ENCODE measurements around the gene TXNRD3.

Gene TXNRD3

DNA sequence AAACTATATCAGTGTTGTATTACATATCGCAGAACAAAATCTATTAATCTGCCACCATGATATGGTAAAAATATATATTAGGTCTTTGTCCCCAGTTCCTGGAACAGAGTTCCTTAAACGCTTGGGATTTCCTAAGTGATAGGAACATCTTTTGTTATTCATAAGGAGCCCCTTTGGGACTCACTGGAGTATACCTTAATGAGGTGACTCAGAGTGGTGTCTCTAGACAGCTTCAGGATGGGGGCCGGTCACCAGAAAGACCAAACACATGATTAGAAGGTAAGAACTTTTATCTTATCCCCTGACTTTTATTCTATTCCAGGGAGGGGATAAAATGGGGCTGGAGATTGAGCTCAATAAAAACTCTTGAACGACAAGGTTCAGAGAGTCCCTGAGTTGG is 36.8 kb upstream of the TXNRD3 start:
- Histone ChIP-seq H3K36me3 (ENCODE audit: control insufficient read depth in 4 of 4, insufficient read depth in 4 of 4, low read length in 3 of 4) (no peaks in the 10 kb centered on the region), H3K4me1 (ENCODE audit: control extremely low read depth in 1 of 4, control insufficient read depth in 4 of 4, insufficient read depth in 4 of 4, low read length in 3 of 4) (no peaks in the 10 kb centered on the region), H3K27me3 (replicated peaks in 2 of 5; ENCODE audit: control insufficient read depth in 4 of 5, insufficient read depth in 5 of 5, low read length in 4 of 5) (peaks cover 0 to 4% (median 2%) of the 10 kb centered on the region in 5 experiments), H3K27ac (ENCODE audit: insufficient read depth in 1 of 2, low read depth in 1 of 2, low read length in 2 of 2, poor library complexity in 1 of 2, severe bottlenecking in 2 of 2) (no peak overlapping the region), H3K4me3 (ENCODE audit: control insufficient read depth in 1 of 7, extremely low read depth in 1 of 7, insufficient read depth in 4 of 7, low read depth in 2 of 7, low read length in 6 of 7) (no peak overlapping the region), H3K9me3 (ENCODE audit: control extremely low read depth in 1 of 5, control insufficient read depth in 4 of 5, insufficient read depth in 2 of 5, low read depth in 1 of 5, low read length in 4 of 5) (no peaks in the 10 kb centered on the region)
- DNase-seq, result no peak
- CTCF ChIA-PET, result no interaction called here
- WGBS (ENCODE audit: insufficient coverage), result 100% methylated on average over 2 of the region's 4 CpGs
- POLR2A ChIA-PET, result no interaction called here

DNA sequence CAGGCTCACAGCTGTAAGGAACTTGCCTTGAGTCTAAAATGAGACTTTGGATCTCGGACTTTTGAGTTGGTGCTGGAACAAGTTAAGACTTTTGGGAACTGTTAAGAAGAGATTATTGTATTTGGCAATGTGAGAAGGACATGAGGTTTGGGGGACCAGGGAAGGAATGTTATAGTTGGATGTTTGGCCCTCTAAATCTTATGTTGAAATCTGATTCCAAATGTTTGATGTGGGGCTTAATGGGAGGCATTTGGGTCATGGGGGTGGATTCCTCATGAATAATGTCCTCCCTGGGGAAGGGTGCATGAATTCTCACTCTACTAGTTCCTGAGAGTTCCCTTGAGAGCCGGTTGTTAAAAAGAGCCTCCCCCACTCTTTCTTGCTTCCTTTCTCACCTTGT is 30.6 kb upstream of the TXNRD3 start:
- no peak for DNase-seq
- H3K4me1 ChIP-seq (ENCODE audit: control extremely low read depth in 1 of 4, control insufficient read depth in 4 of 4, insufficient read depth in 4 of 4, low read length in 3 of 4), result peaks cover 0 to 28% (median 19%) of the 10 kb centered on the region in 4 experiments
- ChIA-PET POLR2A (no interaction called here), CTCF (interaction anchor here (0.7 kb wide), 1 partner anchor 126 kb away, joined by 3 read pairs; no protein-coding TSS in a partner anchor)
- H3K4me3 ChIP-seq (ENCODE audit: control insufficient read depth in 1 of 7, extremely low read depth in 1 of 7, insufficient read depth in 4 of 7, low read depth in 2 of 7, low read length in 6 of 7), result no peak overlapping the region
- no peaks in the 10 kb centered on the region for H3K27me3 ChIP-seq (replicated peaks in 2 of 5; ENCODE audit: control insufficient read depth in 4 of 5, insufficient read depth in 5 of 5, low read length in 4 of 5)
- no peak overlapping the region for H3K27ac ChIP-seq (ENCODE audit: insufficient read depth in 1 of 2, low read depth in 1 of 2, low read length in 2 of 2, poor library complexity in 1 of 2, severe bottlenecking in 2 of 2)
- WGBS (ENCODE audit: insufficient coverage), result 95% methylated on average over 2 of the region's 2 CpGs
- no peaks in the 10 kb centered on the region for H3K36me3 ChIP-seq (ENCODE audit: control insufficient read depth in 4 of 4, insufficient read depth in 4 of 4, low read length in 3 of 4)
- no peaks in the 10 kb centered on the region for H3K9me3 ChIP-seq (ENCODE audit: control extremely low read depth in 1 of 5, control insufficient read depth in 4 of 5, insufficient read depth in 2 of 5, low read depth in 1 of 5, low read length in 4 of 5)

DNA sequence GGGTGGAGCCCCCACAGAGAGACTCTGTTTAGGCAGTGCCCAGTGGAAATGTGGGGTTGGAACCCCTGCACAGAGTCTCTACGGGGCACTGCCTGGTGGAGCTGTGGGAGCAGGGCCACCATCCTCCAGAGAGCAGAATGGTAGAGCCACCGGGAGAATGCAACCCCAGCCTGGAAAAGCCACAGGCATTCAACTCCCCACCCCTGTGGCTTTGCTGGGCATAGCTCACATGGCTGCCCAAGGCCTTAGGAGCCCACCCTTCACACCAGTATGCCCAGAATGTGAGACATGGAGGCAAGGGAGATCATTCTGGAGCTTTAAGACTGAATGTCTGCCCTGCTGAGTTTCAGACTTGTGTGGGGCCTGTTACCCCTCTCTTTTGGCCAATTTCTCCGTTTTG is 30.1 kb upstream of the TXNRD3 start:
- no peak for DNase-seq
- Histone ChIP-seq H3K9me3 (ENCODE audit: control extremely low read depth in 1 of 5, control insufficient read depth in 4 of 5, insufficient read depth in 2 of 5, low read depth in 1 of 5, low read length in 4 of 5) (no peaks in the 10 kb centered on the region), H3K4me1 (ENCODE audit: control extremely low read depth in 1 of 4, control insufficient read depth in 4 of 4, insufficient read depth in 4 of 4, low read length in 3 of 4) (peaks cover 0 to 31% (median 21%) of the 10 kb centered on the region in 4 experiments), H3K36me3 (ENCODE audit: control insufficient read depth in 4 of 4, insufficient read depth in 4 of 4, low read length in 3 of 4) (no peaks in the 10 kb centered on the region), H3K27ac (ENCODE audit: insufficient read depth in 1 of 2, low read depth in 1 of 2, low read length in 2 of 2, poor library complexity in 1 of 2, severe bottlenecking in 2 of 2) (no peak overlapping the region), H3K27me3 (replicated peaks in 2 of 5; ENCODE audit: control insufficient read depth in 4 of 5, insufficient read depth in 5 of 5, low read length in 4 of 5) (no peaks in the 10 kb centered on the region), H3K4me3 (ENCODE audit: control insufficient read depth in 1 of 7, extremely low read depth in 1 of 7, insufficient read depth in 4 of 7, low read depth in 2 of 7, low read length in 6 of 7) (no peak overlapping the region)
- ChIA-PET POLR2A (no interaction called here), CTCF (no interaction called here)
- 100% methylated on average over 2 of the region's 3 CpGs for WGBS (ENCODE audit: insufficient coverage)

- no peak overlapping the region for H3K27ac ChIP-seq (ENCODE audit: insufficient read depth in 1 of 2, low read depth in 1 of 2, low read length in 2 of 2, poor library complexity in 1 of 2, severe bottlenecking in 2 of 2)
- POLR2A ChIA-PET, result no interaction called here
- WGBS (ENCODE audit: insufficient coverage), result 35% methylated on average over 5 of the region's 7 CpGs
- H3K27me3 ChIP-seq (replicated peaks in 2 of 5; ENCODE audit: control insufficient read depth in 4 of 5, insufficient read depth in 5 of 5, low read length in 4 of 5), result no peaks in the 10 kb centered on the region
- DNase-seq, result peak; percentile 39 to 90 (median 84)
- no peak overlapping the region for H3K4me3 ChIP-seq (ENCODE audit: control insufficient read depth in 1 of 7, extremely low read depth in 1 of 7, insufficient read depth in 4 of 7, low read depth in 2 of 7, low read length in 6 of 7)
- CTCF ChIA-PET, result interaction anchor here (1.6 to 1.9 kb wide), 2 partner anchors 9 to 16 kb away, joined by 5 to 6 read pairs; no protein-coding TSS in a partner anchor
- H3K4me1 ChIP-seq (ENCODE audit: control extremely low read depth in 1 of 4, control insufficient read depth in 4 of 4, insufficient read depth in 4 of 4, low read length in 3 of 4), result peaks cover 0 to 38% (median 28%) of the 10 kb centered on the region in 4 experiments
- no peaks in the 10 kb centered on the region for H3K36me3 ChIP-seq (ENCODE audit: control insufficient read depth in 4 of 4, insufficient read depth in 4 of 4, low read length in 3 of 4)
- no peaks in the 10 kb centered on the region for H3K9me3 ChIP-seq (ENCODE audit: control extremely low read depth in 1 of 5, control insufficient read depth in 4 of 5, insufficient read depth in 2 of 5, low read depth in 1 of 5, low read length in 4 of 5)
These were observed 29.4 kb upstream of the TXNRD3 start for GRCh38 chr3:126684218-126684751.

- Histone ChIP-seq H3K36me3 (ENCODE audit: control insufficient read depth in 4 of 4, insufficient read depth in 4 of 4, low read length in 3 of 4) (no peaks in the 10 kb centered on the region), H3K4me3 (ENCODE audit: control insufficient read depth in 1 of 7, extremely low read depth in 1 of 7, insufficient read depth in 4 of 7, low read depth in 2 of 7, low read length in 6 of 7) (no peak overlapping the region), H3K9me3 (ENCODE audit: control extremely low read depth in 1 of 5, control insufficient read depth in 4 of 5, insufficient read depth in 2 of 5, low read depth in 1 of 5, low read length in 4 of 5) (no peaks in the 10 kb centered on the region), H3K27ac (ENCODE audit: insufficient read depth in 1 of 2, low read depth in 1 of 2, low read length in 2 of 2, poor library complexity in 1 of 2, severe bottlenecking in 2 of 2) (no peak overlapping the region), H3K4me1 (ENCODE audit: control extremely low read depth in 1 of 4, control insufficient read depth in 4 of 4, insufficient read depth in 4 of 4, low read length in 3 of 4) (peaks cover 0 to 48% (median 39%) of the 10 kb centered on the region in 4 experiments), H3K27me3 (replicated peaks in 2 of 5; ENCODE audit: control insufficient read depth in 4 of 5, insufficient read depth in 5 of 5, low read length in 4 of 5) (no peaks in the 10 kb centered on the region)
- POLR2A ChIA-PET, result no interaction called here
- DNase-seq, result no peak
- 100% methylated on average over 2 of the region's 5 CpGs for WGBS (ENCODE audit: insufficient coverage)
- CTCF ChIA-PET, result interaction anchor here (0.7 to 1.9 kb wide), 3 partner anchors 10 to 862 kb away, joined by 3 to 6 read pairs (median 5); no protein-coding TSS in a partner anchor
These were observed 28.1 kb upstream of the TXNRD3 start for GRCh38 chr3:126683069-126683468.

- H3K36me3 ChIP-seq (ENCODE audit: control insufficient read depth in 4 of 4, insufficient read depth in 4 of 4, low read length in 3 of 4), result no peaks in the 10 kb centered on the region
- H3K27me3 ChIP-seq (replicated peaks in 2 of 5; ENCODE audit: control insufficient read depth in 4 of 5, insufficient read depth in 5 of 5, low read length in 4 of 5), result no peaks in the 10 kb centered on the region
- no peak overlapping the region for H3K4me3 ChIP-seq (ENCODE audit: control insufficient read depth in 1 of 7, extremely low read depth in 1 of 7, insufficient read depth in 4 of 7, low read depth in 2 of 7, low read length in 6 of 7)
- H3K9me3 ChIP-seq (ENCODE audit: control extremely low read depth in 1 of 5, control insufficient read depth in 4 of 5, insufficient read depth in 2 of 5, low read depth in 1 of 5, low read length in 4 of 5), result no peaks in the 10 kb centered on the region
- H3K4me1 ChIP-seq (ENCODE audit: control extremely low read depth in 1 of 4, control insufficient read depth in 4 of 4, insufficient read depth in 4 of 4, low read length in 3 of 4), result peaks cover 0 to 51% (median 41%) of the 10 kb centered on the region in 4 experiments
- ChIA-PET CTCF (interaction anchor here (1.0 to 1.4 kb wide), 4 partner anchors 28 to 866 kb away, joined by 3 to 5 read pairs (median 4); no protein-coding TSS in a partner anchor), POLR2A (no interaction called here)
- 90% methylated on average over 2 of the region's 2 CpGs for WGBS (ENCODE audit: insufficient coverage)
- DNase-seq, result no peak
- no peak overlapping the region for H3K27ac ChIP-seq (ENCODE audit: insufficient read depth in 1 of 2, low read depth in 1 of 2, low read length in 2 of 2, poor library complexity in 1 of 2, severe bottlenecking in 2 of 2)
These were observed 27.1 kb upstream of the TXNRD3 start for GRCh38 chr3:126682009-126682408.

- Histone ChIP-seq H3K27ac (ENCODE audit: insufficient read depth in 1 of 2, low read depth in 1 of 2, low read length in 2 of 2, poor library complexity in 1 of 2, severe bottlenecking in 2 of 2) (no peak overlapping the region), H3K9me3 (ENCODE audit: control extremely low read depth in 1 of 5, control insufficient read depth in 4 of 5, insufficient read depth in 2 of 5, low read depth in 1 of 5, low read length in 4 of 5) (no peaks in the 10 kb centered on the region), H3K27me3 (replicated peaks in 2 of 5; ENCODE audit: control insufficient read depth in 4 of 5, insufficient read depth in 5 of 5, low read length in 4 of 5) (no peaks in the 10 kb centered on the region), H3K36me3 (ENCODE audit: control insufficient read depth in 4 of 4, insufficient read depth in 4 of 4, low read length in 3 of 4) (no peaks in the 10 kb centered on the region), H3K4me1 (ENCODE audit: control extremely low read depth in 1 of 4, control insufficient read depth in 4 of 4, insufficient read depth in 4 of 4, low read length in 3 of 4) (peaks cover 0 to 51% (median 41%) of the 10 kb centered on the region in 4 experiments), H3K4me3 (ENCODE audit: control insufficient read depth in 1 of 7, extremely low read depth in 1 of 7, insufficient read depth in 4 of 7, low read depth in 2 of 7, low read length in 6 of 7) (no peak overlapping the region)
- WGBS (ENCODE audit: insufficient coverage), result 97% methylated on average over 4 of the region's 4 CpGs
- CTCF ChIA-PET, result interaction anchor here (1.0 to 1.4 kb wide), 5 partner anchors 11 to 158 kb away, joined by 3 to 5 read pairs (median 4); no protein-coding TSS in a partner anchor
- no peak for DNase-seq
- POLR2A ChIA-PET, result no interaction called here
These were observed 25.7 kb upstream of the TXNRD3 start for GRCh38 chr3:126680667-126681055.

Data from common myeloid progenitor, CD34-positive (primary cell).